AG04450 (cell line): ENCODE results near the gene CPT2. TPM values are rescaled to one million over a fixed set of nuclear protein-coding genes. Genes with fewer than 3 reads are reported as not detected.

Source experiments
- CTCF ChIA-PET: fragments of 300-600, 350-600 bp; formaldehyde crosslinking; extraction: SDS; loops from one replicate; lab custom pipeline; 2022; ENCODE audit warnings: antibody characterized with exemption, inconsistent platforms; lab: Charles Lee
- POLR2A ChIA-PET: fragments of 350-600 bp; formaldehyde crosslinking; extraction: SDS; loops from one replicate; lab custom pipeline; 2021; ENCODE audit warnings: antibody characterized with exemption, inconsistent platforms; lab: Yijun Ruan, JAX
- DNase-seq: peaks from one replicate; pipeline ENCODE4 v3.0.0-alpha.2; 2011; ENCODE audit warnings: low read depth, low spot score
- H3K27ac ChIP-seq: one replicate; pipeline ENCODE4 v1.5.1; 2012; ENCODE audit warnings: low read depth, low read length, control low read depth
- H3K27me3 ChIP-seq: one replicate; pipeline ENCODE4 v1.6.0; 2012; ENCODE audit warnings: low read length; ENCODE audit not compliant: control insufficient read depth, insufficient read depth
- H3K4me3 ChIP-seq: 2 replicates; pipeline ENCODE4 v1.5.1; 2011; ENCODE audit warnings: mild to moderate bottlenecking, low read depth, low read length, control low read depth
- H3K9me3 ChIP-seq: 2 replicates; pipeline ENCODE4 v1.5.1; 2012; ENCODE audit warnings: low read length; ENCODE audit not compliant: control insufficient read depth, insufficient read depth
- CTCF ChIP-seq: IDR thresholded peaks from 2 replicates; pipeline ENCODE4 v1.5.1; 2011; ENCODE audit warnings: low read depth, low read length, control low read depth, inconsistent platforms
- polyA plus RNA-seq: library from polyadenylated mRNA; depleted of rRNA; stranded (reverse); fragments of >200 nt; gene quantifications from 2 replicates; pipeline ENCODE4 v1.2.3, GENCODE V29; 2011

Gene CPT2
- polyA plus RNA-seq, 1 experiment: 17.6 TPM

- H3K4me3 ChIP-seq: no peak overlapping the region
- TF ChIP-seq CTCF: no peak
- ChIA-PET POLR2A (no interaction called here), CTCF (no interaction called here)
- DNase-seq: no peak
- no peak overlapping the region for H3K27ac ChIP-seq
- no peaks in the 10 kb centered on the region for H3K9me3 ChIP-seq
- H3K27me3 ChIP-seq: no peaks in the 10 kb centered on the region
Measured at GRCh38 chr1:53160924-53161378, 35.7 kb upstream of the CPT2 start.

GRCh38 chr1:53162621-53163020, 34.0 kb upstream of the CPT2 start:
- ChIA-PET POLR2A (no interaction called here), CTCF (no interaction called here)
- Histone ChIP-seq H3K27ac (no peak overlapping the region), H3K9me3 (no peaks in the 10 kb centered on the region), H3K4me3 (no peak overlapping the region), H3K27me3 (no peaks in the 10 kb centered on the region)
- no peak for DNase-seq
- TF ChIP-seq CTCF: no peak

GRCh38 chr1:53163291-53163768, 33.3 kb upstream of the CPT2 start:
- H3K27ac ChIP-seq: no peak overlapping the region
- no peak for DNase-seq
- no peak for TF ChIP-seq CTCF
- no peaks in the 10 kb centered on the region for H3K27me3 ChIP-seq
- H3K9me3 ChIP-seq: no peaks in the 10 kb centered on the region
- CTCF ChIA-PET: no interaction called here
- POLR2A ChIA-PET: interaction anchor here (0.6 kb wide), 1 partner anchor 163 kb away, joined by 3 read pairs; no protein-coding TSS in a partner anchor
- no peak overlapping the region for H3K4me3 ChIP-seq

GRCh38 chr1:53165408-53165961, 31.1 kb upstream of the CPT2 start:
- H3K27ac ChIP-seq: no peak overlapping the region
- H3K4me3 ChIP-seq: no peak overlapping the region
- ChIA-PET CTCF (no interaction called here), POLR2A (no interaction called here)
- H3K9me3 ChIP-seq: no peaks in the 10 kb centered on the region
- no peaks in the 10 kb centered on the region for H3K27me3 ChIP-seq
- no peak for TF ChIP-seq CTCF
- DNase-seq: no peak

- CTCF ChIA-PET: no interaction called here
- no peak for TF ChIP-seq CTCF
Measured at GRCh38 chr1:53166366-53166765, 30.3 kb upstream of the CPT2 start.

More at GRCh38 chr1:53166366-53166765, 30.3 kb upstream of the CPT2 start:
- Histone ChIP-seq H3K27me3 (no peaks in the 10 kb centered on the region), H3K4me3 (no peak overlapping the region), H3K27ac (no peak overlapping the region), H3K9me3 (no peaks in the 10 kb centered on the region)
- no peak for DNase-seq
- POLR2A ChIA-PET: no interaction called here
